Sigmoid colon (tissue), 4 donors: ENCODE data around the gene SORBS1.

Source experiments
- CTCF ChIP-seq, 4 experiments: fragments of 450-650 bp in 3 of 4; fragments of 200-600 bp in 1 of 4; IDR thresholded peaks; one replicate each; pipeline ENCODE4 v1.5.1; 2016 to 2019; ENCODE audit warnings: antibody characterized with exemption in 4 of 4, mild to moderate bottlenecking in 3 of 4, moderate library complexity in 2 of 4
- POLR2AphosphoS5 ChIP-seq, 4 donors: sonication (generic); formaldehyde crosslinking; IDR thresholded peaks; one replicate each; pipeline ENCODE4 v1.6.1; 2017; ENCODE audit warnings: antibody characterized with exemption in 4 of 4

GRCh38 chr10:95464280-95464679, 96.9 kb downstream of the SORBS1 start:
- TF ChIP-seq POLR2AphosphoS5 (IDR thresholded peaks at IDR 0.05) (no peak), CTCF (IDR thresholded peaks at IDR 0.05) (no peak)
